ENCODE measurements around the gene BBS9. TPM values are rescaled to one million over a fixed set of nuclear protein-coding genes. Genes with fewer than 3 reads are reported as not detected.

Gene BBS9
- total RNA-seq, 1 experiment from 2014 or later, result 4.7 TPM

DNA sequence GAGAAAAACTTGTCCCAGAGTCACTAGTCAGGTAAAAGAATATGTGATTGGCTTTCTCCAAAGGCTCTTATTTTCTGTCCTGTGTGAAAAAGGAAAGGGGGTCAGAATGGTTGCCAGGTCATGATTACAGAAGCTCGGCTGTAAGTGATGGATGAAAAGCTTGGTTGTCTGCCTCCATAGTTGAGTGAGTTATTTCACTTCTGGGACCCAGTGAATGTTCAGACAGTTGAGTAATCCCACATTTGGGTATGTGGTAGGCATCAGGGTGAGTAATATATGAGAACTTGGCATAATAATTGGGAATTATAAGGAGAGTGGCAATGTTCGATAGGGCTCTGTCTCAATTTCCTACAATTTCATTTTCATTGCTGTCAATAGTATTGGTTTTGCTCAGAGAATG is 72.5 kb downstream of the BBS9 start:
- CTCF ChIA-PET, result no interaction called here
- Mint-ChIP-seq H3K27ac (ENCODE audit: unreplicated experiment) (no peak overlapping the region), H3K27me3 (ENCODE audit: insufficient read depth, unreplicated experiment) (peaks cover 4% of the 10 kb centered on the region), H3K9me3 (ENCODE audit: unreplicated experiment) (no peaks in the 10 kb centered on the region), H3K4me3 (ENCODE audit: unreplicated experiment) (no peak overlapping the region), H3K4me1 (ENCODE audit: low read depth, unreplicated experiment) (no peaks in the 10 kb centered on the region), H3K36me3 (ENCODE audit: insufficient read depth, unreplicated experiment) (no peaks in the 10 kb centered on the region)
- Histone ChIP-seq H3K27me3 (replicated peaks; ENCODE audit: control insufficient read depth, insufficient read depth, low read length) (no peaks in the 10 kb centered on the region), H3K9me3 (no peaks in the 10 kb centered on the region), H3K4me3 (ENCODE audit: low read depth, low read length) (no peak overlapping the region), H3K4me1 (no peaks in the 10 kb centered on the region), H3K36me3 (ENCODE audit: control insufficient read depth, insufficient read depth, low read length) (no peaks in the 10 kb centered on the region)
- POLR2A ChIA-PET, result no interaction called here
- no peak for DNase-seq
- BruUV-seq (replicated peaks), result no TSS peak
- TF ChIP-seq CTCF (IDR thresholded peaks at IDR 0.05; ENCODE audit: insufficient read depth in 1 of 2, low read depth in 1 of 2, low read length in 1 of 2, severe bottlenecking in 1 of 2, unreplicated experiment in 1 of 2), result no peak
- intact Hi-C loops (cut with micrococcal nuclease; ENCODE audit: unreplicated experiment), result no loop called here

DNA sequence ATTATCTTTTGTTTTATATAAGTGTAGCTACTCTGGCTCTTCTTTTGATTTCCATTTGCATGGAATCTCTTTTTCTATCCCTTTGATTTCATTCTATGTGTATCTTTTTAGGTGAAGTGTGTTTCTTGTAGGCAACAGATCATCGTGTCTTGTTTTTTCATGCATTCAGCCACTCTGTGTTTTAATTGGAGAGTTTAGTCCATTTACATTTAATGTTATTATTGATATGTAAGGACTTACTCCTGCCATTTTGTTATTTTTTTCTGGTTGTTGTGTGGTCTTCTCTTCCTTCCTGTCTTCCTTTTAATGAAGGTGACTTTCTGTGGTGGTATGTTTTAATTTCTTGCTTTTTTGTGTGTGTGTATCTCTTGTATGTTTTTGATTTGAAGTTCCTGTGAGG is 81.6 kb downstream of the BBS9 start:
- BruUV-seq (replicated peaks), result no TSS peak
- intact Hi-C loops (cut with micrococcal nuclease; ENCODE audit: unreplicated experiment), result no loop called here
- H3K36me3 Mint-ChIP-seq (ENCODE audit: insufficient read depth, unreplicated experiment), result no peaks in the 10 kb centered on the region

GRCh38 chr7:33212144-33212543 is 82.8 kb downstream of the BBS9 start:
- H3K4me3 ChIP-seq (ENCODE audit: low read depth, low read length), result no peak overlapping the region
- no peaks in the 10 kb centered on the region for H3K36me3 ChIP-seq (ENCODE audit: control insufficient read depth, insufficient read depth, low read length)
- no peaks in the 10 kb centered on the region for H3K27me3 ChIP-seq (replicated peaks; ENCODE audit: control insufficient read depth, insufficient read depth, low read length)
- peaks cover 3% of the 10 kb centered on the region for H3K27me3 Mint-ChIP-seq (ENCODE audit: insufficient read depth, unreplicated experiment)
- BruUV-seq (replicated peaks), result no TSS peak
- H3K9me3 Mint-ChIP-seq (ENCODE audit: unreplicated experiment), result peaks cover 30% of the 10 kb centered on the region
- DNase-seq, result no peak
- no peaks in the 10 kb centered on the region for H3K4me1 ChIP-seq
- POLR2A ChIA-PET, result no interaction called here
- no peaks in the 10 kb centered on the region for H3K9me3 ChIP-seq
- TF ChIP-seq CTCF (IDR thresholded peaks at IDR 0.05; ENCODE audit: insufficient read depth in 1 of 2, low read depth in 1 of 2, low read length in 1 of 2, severe bottlenecking in 1 of 2, unreplicated experiment in 1 of 2), result no peak
- H3K4me3 Mint-ChIP-seq (ENCODE audit: unreplicated experiment), result no peak overlapping the region
- CTCF ChIA-PET, result no interaction called here
- no peaks in the 10 kb centered on the region for H3K4me1 Mint-ChIP-seq (ENCODE audit: low read depth, unreplicated experiment)
- H3K36me3 Mint-ChIP-seq (ENCODE audit: insufficient read depth, unreplicated experiment), result no peaks in the 10 kb centered on the region
- no peak overlapping the region for H3K27ac Mint-ChIP-seq (ENCODE audit: unreplicated experiment)
- intact Hi-C loops (cut with micrococcal nuclease; ENCODE audit: unreplicated experiment), result no loop called here

More for the DNA sequence above, 81.6 kb downstream of the BBS9 start:
- no peak for TF ChIP-seq CTCF (IDR thresholded peaks at IDR 0.05; ENCODE audit: insufficient read depth in 1 of 2, low read depth in 1 of 2, low read length in 1 of 2, severe bottlenecking in 1 of 2, unreplicated experiment in 1 of 2)
- H3K27me3 ChIP-seq (replicated peaks; ENCODE audit: control insufficient read depth, insufficient read depth, low read length), result no peaks in the 10 kb centered on the region
- peaks cover 3% of the 10 kb centered on the region for H3K27me3 Mint-ChIP-seq (ENCODE audit: insufficient read depth, unreplicated experiment)
- ChIA-PET CTCF (no interaction called here), POLR2A (no interaction called here)
- H3K36me3 ChIP-seq (ENCODE audit: control insufficient read depth, insufficient read depth, low read length), result no peaks in the 10 kb centered on the region
- no peak overlapping the region for H3K4me3 ChIP-seq (ENCODE audit: low read depth, low read length)
- H3K4me1 Mint-ChIP-seq (ENCODE audit: low read depth, unreplicated experiment), result no peaks in the 10 kb centered on the region
- DNase-seq, result no peak
- H3K4me3 Mint-ChIP-seq (ENCODE audit: unreplicated experiment), result no peak overlapping the region
- H3K9me3 ChIP-seq, result no peaks in the 10 kb centered on the region
- peaks cover 30% of the 10 kb centered on the region for H3K9me3 Mint-ChIP-seq (ENCODE audit: unreplicated experiment)
- no peaks in the 10 kb centered on the region for H3K4me1 ChIP-seq
- H3K27ac Mint-ChIP-seq (ENCODE audit: unreplicated experiment), result no peak overlapping the region
